ENCODE data around the gene IL17RC. TPM values are rescaled to one million over a fixed set of nuclear protein-coding genes. Genes with fewer than 3 reads are reported as not detected.
"Not testable (repeated sequence)": the region's sequence is repeated elsewhere in the genome, so short reads cannot be mapped to it uniquely, and the experiment has no call there.

The IL17RC gene, protein sequence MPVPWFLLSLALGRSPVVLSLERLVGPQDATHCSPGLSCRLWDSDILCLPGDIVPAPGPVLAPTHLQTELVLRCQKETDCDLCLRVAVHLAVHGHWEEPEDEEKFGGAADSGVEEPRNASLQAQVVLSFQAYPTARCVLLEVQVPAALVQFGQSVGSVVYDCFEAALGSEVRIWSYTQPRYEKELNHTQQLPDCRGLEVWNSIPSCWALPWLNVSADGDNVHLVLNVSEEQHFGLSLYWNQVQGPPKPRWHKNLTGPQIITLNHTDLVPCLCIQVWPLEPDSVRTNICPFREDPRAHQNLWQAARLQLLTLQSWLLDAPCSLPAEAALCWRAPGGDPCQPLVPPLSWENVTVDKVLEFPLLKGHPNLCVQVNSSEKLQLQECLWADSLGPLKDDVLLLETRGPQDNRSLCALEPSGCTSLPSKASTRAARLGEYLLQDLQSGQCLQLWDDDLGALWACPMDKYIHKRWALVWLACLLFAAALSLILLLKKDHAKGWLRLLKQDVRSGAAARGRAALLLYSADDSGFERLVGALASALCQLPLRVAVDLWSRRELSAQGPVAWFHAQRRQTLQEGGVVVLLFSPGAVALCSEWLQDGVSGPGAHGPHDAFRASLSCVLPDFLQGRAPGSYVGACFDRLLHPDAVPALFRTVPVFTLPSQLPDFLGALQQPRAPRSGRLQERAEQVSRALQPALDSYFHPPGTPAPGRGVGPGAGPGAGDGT
- 1.8 TPM for polyA plus RNA-seq (2012; ENCODE audit: insufficient read depth, insufficient read length)

DNA sequence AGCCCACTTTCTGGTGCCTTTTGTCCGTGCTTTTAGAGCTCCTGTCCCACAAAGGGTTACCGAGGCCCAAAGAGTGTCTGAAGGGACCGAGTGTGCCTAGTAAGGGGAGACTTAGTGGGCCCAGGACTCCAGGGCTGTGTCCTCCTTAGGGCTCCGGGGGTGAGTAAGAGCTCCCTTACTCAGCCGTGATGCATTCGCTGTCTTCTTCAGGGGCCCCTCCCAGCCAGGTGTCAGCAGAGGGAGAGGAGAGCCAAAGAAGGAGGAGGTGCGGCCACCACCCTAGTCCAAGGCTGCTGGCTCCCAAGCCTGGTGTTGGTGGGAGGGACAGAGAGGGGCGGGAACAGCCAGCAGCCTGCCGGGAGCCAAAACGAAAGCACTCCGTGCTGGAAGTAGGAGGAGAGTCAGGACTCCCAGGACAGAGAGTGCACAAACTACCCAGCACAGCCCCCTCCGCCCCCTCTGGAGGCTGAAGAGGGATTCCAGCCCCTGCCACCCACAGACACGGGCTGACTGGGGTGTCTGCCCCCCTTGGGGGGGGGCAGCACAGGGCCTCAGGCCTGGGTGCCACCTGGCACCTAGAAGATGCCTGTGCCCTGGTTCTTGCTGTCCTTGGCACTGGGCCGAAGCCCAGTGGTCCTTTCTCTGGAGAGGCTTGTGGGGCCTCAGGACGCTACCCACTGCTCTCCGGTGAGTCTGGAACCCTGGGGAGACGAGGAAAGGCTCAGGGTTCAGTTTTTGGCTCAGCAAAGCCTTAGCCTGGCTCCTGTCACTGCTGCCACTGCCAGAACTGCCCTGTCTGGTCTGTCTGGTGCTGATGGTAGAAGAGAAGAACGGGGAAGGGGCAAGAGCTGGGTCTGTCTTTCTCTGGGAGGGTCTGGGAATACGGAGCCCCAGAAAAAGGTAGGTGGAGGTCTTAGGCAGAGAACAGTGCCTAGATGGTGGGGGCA is at the start of gene IL17RC:
Gene IL17RC (plus strand): TSS at position 365 of the 947 bp plus-strand sequence. CDS start 218 bp downstream, at position 583.
- H3K4me3 ChIP-seq (ENCODE audit: low read length) = no peak within 1 kb of the TSS
- no peak for DNase-seq (ENCODE audit: low read depth, low spot score)

DNA sequence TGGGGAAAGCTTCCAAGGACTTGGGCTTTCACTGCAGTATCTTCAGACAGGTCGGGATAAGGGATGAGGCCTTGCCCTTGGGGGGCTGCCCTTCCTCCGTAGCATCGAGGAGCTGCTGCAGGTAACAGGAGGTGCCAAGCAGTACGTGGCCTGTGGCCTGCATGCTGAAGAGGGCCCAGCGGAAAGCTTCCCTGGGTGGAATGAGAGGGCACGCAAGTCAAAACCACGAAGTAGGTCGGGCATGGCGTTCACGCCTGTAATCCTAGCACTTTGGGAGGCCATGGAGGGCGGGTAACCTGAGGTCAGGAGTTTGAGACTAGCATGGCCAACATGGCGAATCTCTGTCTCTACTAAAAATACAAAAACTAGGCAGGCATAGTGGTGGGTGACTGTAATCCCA is 49.8 kb upstream of the IL17RC start:
- H3K4me3 ChIP-seq (ENCODE audit: low read length) = no peak overlapping the region
- DNase-seq (ENCODE audit: low read depth, low spot score) = no peak

DNA sequence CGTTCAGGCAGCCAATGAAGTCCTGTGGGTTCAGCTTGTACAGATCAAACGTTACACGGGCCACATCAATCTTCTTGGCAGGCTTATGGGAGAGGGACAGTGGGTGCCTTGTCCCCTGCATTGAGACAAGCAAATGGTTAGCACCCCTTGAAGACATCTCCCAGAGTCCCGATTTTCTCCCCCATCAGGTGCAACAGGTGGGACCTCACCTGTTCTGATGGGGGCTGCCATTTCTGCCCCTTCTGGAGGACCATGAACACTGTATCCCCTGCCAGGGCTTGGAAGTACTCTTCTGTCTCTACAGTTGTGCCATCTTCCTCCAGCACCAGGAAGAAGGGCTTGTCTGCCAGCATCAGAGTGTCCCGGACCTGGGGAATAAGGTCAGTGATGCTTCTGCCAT is 46.9 kb upstream of the IL17RC start:
- no peak for DNase-seq (ENCODE audit: low read depth, low spot score)
- no peak overlapping the region for H3K4me3 ChIP-seq (ENCODE audit: low read length)

DNA sequence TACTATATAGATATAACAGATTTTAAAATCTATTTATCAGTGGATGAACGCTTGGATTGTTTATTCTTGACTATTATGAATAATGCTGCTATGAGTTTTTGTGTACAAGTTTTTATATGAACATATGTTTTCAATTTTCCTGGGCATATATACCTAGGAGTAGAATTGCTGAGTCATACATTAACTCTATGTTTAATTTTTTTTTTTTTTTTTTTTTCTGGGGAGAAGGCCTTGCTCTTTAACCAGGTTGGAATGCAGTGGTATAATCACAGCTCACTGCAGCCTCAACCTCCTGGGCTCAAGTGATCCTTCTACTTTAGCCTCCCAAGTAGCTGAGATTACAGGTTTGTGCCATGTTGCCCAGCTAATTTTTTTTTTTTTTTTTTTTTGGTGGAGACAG is 45.9 kb upstream of the IL17RC start:
- no peak overlapping the region for H3K4me3 ChIP-seq (ENCODE audit: low read length)
- DNase-seq (ENCODE audit: low read depth, low spot score) = no peak

DNA sequence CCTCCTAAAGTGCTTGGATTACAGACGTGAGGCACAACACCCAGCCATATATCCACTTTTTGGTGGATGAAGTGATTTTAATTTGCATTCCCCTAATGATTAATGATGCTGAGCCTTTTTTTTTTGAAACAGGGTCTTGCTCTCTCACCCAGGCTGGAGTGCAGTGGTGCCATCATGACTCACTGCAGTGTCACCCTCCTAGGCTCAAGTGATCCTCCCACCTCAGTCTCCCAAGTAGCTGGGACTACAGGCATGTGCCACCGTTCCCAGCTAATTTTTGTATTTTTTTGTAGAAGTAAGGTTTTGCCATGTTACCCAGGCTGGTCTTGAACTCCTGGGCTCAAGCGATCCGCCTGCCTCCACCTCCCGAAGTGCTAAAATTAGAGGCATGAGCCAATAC is 44.8 kb upstream of the IL17RC start:
- not testable (repeated sequence) for H3K4me3 ChIP-seq (ENCODE audit: low read length); DNase-seq (ENCODE audit: low read depth, low spot score)

DNA sequence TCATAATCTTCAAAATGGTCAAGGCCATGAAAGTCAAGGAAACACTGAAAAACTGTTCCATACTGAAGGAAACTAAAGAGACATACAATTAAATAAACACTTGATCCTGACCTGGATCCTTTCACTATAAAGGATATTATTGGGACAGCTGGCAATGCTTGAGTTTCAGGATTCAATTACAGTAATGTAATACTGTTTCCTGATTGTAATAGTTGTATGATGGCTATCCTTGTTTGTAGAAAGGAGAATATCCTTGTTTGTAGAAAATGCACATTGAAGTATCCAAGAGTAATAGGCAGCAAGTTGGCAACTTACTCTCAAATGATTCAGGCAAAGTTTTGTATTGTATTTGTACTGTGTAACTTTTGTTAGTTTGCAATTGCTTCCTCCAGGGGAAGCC is 41.5 kb upstream of the IL17RC start:
- no peak overlapping the region for H3K4me3 ChIP-seq (ENCODE audit: low read length)
- DNase-seq (ENCODE audit: low read depth, low spot score) = no peak

DNA sequence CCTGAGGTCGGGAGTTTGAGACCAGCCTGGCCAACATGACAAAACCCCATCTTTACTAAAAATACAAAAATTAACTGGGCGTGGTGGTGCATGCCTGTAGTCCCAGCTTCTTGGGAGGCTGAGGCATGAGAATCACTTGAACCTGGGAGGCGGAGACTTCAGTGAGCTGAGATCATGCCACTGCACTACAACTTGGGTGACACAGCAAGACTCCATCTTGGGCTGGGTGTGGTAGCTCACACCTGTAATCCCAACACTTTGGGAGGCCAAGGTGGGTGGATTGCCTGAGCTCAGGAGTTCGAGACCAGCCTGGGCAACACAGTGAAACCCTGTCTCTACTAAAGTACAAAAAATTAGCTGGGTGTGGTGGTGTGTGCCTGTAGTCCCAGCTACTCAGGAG is 40.6 kb upstream of the IL17RC start:
- H3K4me3 ChIP-seq (ENCODE audit: low read length); DNase-seq (ENCODE audit: low read depth, low spot score): not testable (repeated sequence)

DNA sequence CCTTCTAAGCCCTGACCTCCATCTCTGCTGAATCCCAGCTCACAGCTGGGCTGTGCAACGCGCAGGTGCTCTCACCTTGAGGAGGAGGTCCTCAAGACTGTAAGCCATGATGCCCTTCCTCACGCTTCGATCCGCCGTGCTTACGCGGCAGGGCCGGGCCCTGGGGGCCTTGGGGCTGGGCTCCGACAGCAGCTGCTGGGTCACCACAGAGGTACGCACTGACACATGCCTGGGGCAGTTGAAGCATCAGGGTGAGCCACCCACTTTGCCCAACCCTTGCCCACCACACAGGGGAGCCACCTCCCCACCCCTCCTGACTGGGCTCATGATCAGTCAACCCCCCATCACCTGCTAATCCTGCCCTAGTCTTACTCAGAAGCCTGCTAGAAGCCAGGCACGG is 39.9 kb upstream of the IL17RC start:
- H3K4me3 ChIP-seq (ENCODE audit: low read length) = no peak overlapping the region
- DNase-seq (ENCODE audit: low read depth, low spot score) = no peak

DNA sequence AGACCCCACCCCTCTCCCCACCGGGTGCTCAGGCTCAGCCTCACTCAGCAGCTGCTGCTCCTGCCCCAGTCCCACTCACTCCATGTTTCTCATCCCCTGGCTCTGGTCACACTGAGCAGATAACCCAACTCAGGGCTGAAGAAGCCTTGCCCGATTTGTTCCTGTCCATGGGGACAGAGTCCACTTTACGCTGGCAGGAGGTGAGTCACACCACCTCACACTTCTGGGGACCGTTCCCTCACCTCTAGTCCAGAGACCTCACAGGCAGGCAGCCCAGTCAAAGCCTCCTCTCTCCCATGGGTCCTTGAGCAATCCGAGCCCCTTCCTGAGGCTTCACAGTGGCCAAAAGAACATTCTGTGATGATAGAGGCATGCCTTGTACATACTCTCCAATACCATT is 38.2 kb upstream of the IL17RC start:
- DNase-seq (ENCODE audit: low read depth, low spot score) = no peak
- H3K4me3 ChIP-seq (ENCODE audit: low read length) = no peak overlapping the region

DNA sequence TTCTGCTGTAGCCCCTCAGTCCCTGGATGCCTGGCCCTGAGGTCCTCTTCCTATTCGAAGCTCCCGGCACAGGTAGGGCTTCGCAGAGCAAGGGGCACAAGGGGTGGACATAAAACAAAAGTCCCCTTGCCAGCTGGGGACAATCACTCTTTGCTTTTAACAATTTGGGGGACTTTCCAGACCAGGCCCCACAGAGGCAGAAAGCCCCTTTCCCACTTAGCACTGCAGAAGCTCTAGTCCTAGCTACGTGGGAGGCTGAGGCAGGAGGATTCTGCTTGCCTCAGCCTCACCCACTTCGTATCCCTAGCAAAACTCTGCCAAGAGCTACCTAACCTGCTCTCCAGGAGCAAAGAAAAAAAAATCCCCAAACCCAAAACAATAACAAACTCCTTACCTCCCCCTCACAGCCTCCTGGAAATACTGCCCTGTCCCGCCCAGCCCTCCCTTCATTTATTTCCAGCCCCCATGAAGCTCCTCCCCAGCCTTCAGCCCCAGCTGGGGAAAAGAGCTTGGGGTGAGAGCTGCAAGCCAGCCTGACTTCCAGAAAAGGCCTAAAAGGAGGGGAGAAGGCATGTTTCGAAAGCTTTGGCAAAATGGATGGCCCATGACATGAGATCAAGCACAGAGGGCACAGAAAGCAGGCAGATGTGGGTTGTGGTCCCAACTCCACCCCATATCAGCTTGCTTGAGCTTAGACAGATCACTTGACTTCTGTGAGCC is 36.9 kb upstream of the IL17RC start, which contains the start of gene CIDEC:
Gene CIDEC (minus strand): TSS at position 424 of the 720 bp plus-strand sequence. CDS start 1,767 bp downstream, outside the sequence.
- no peak within 1 kb of the TSS for H3K4me3 ChIP-seq (ENCODE audit: low read length)
- DNase-seq (ENCODE audit: low read depth, low spot score) = no peak

DNA sequence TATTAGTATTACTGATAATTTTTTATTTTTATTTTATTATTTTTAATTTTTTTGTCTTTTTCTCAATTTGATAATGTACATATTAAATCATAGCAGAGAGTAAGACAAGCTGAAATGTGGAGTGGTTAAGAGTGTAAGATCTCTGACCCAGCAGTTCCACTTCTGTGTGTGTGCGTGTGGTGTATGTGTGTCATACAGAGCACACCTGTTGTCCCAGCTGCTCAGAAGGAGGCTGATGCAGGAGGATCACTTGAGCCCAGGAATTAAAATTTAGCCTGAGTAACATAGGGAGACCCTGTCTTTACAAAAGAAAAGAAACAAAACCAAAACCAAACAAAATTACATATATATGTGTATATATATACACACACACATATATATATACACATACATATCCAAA is 35.5 kb upstream of the IL17RC start:
- no peak overlapping the region for H3K4me3 ChIP-seq (ENCODE audit: low read length)
- DNase-seq (ENCODE audit: low read depth, low spot score) = no peak

DNA sequence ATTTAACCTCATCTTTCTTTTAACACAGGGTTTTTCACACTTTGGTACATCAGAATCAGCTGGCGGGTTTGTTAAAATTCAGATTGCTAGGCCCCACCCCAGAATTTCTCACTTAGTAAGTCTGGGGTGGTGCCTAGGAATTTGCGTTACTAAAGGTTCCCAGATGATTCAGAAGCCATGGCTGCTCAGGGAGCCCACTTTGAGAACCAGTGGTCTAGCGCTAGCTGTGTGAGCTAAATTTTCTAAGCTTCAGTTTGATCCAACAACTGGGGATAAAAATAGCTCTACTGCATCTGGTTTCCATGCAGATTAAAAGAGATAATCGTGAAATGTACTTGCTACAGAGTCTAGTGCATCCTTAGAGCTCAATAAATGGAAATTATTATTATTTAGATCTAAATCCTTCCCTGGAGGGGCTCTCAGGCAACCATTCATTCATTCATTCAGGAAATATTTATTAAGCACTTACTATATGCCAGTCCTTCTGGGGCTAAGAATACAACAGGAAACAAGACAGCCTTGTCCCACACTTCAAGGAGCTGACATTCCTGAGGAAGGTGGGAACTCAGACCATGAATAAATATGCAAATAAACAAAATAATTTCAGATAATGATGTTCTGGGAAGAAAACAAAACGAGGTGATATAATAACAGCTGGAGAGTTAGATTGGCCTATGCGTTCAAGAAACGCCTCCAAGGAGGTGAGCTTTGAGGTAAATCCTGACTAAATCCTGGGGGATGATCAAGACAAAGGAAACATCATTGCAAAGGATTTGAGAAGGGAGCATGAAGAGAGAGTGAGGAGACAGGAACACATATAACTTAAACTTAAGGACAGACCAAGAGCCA is 33.0 kb upstream of the IL17RC start:
- no peak overlapping the region for H3K4me3 ChIP-seq (ENCODE audit: low read length)
- DNase-seq (ENCODE audit: low read depth, low spot score) = no peak

DNA sequence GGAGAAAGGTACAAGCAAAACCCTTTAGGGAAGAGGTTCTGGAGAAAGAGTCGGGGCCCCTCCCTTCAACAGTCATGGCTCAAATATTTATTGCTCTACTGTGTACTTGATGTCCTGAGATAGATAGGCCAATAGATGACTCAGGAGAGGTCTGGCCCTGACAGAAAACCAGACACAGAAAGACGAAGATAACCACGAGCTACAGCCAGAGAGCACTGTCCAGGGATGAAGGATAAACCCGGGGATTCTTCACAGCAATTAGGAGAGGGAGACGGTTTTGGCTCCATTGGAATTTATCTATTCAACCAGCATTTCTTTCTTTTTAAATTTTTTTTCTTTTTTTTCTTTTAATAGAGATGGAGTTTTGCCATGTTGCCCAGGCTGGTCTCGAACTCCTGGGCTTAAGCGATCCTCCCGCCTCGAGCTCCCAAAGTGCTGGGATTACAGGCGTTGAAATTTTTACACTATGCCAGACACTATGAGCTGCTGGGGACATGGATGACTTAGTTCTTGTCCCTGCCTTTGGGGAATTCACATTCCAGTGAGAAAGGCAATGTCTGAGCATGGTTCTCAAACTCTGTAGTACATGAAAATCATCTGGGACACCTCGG is 32.2 kb upstream of the IL17RC start:
- no peak overlapping the region for H3K4me3 ChIP-seq (ENCODE audit: low read length)
- DNase-seq (ENCODE audit: low read depth, low spot score) = no peak

DNA sequence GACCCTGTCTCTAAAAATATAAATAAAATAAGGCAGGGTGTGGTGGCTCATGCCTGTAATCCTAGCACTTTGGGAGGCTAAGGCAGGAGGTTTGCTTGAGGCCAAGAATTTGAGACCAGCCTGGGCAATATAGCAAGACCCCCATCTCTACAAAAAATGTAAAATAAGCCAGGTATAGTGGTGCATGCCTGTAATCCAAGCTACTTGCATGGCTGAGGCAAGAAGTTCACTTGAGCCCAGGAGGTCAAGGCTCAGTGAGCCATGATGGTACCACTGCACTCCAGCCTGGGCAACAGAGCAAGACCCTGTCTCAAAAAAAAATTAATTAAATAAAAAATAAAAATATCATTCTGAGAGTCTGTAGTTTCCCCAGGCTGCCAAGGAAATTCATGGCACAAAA is 30.6 kb upstream of the IL17RC start:
- DNase-seq (ENCODE audit: low read depth, low spot score) = no peak
- no peak overlapping the region for H3K4me3 ChIP-seq (ENCODE audit: low read length)

DNA sequence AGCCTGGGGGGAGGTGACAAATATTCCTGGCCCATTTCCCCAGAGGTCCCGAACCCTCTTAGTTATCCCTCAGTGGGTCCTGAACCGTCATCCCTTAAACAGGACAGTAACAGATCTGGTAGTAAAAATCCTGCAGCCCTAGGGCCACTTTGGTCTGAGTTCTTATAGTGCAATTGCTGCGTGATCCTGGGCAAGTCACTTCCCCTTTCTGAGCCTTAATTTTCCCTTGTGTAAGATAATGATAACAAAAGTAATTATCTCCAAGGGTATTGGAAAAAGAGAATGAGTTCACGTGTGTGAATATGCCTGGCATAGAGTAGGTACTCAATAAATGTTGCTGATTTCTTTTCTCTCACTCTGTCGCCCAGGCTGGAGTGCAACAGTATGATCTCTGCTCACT is 29.4 kb upstream of the IL17RC start:
- no peak overlapping the region for H3K4me3 ChIP-seq (ENCODE audit: low read length)
- DNase-seq (ENCODE audit: low read depth, low spot score) = no peak

DNA sequence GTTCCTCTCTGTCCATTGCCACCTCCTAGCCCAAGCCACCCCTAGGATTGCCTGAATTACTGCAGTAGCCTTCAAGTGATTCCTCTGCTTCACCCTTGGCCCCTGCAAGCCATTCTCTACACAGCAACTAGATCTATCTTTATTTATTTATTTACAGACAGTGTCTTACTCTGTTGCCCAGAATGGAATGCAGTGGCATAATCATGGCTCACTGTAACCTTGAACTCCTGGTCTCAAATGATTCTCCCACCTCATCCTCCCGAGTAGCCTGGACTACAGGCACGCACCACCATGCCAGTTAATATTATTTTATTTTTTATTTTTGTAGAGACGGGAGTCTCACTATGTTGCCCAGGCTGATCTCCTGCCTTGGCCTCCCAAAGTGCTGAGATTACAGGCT is 28.4 kb upstream of the IL17RC start:
- no peak for DNase-seq (ENCODE audit: low read depth, low spot score)
- H3K4me3 ChIP-seq (ENCODE audit: low read length) = no peak overlapping the region

DNA sequence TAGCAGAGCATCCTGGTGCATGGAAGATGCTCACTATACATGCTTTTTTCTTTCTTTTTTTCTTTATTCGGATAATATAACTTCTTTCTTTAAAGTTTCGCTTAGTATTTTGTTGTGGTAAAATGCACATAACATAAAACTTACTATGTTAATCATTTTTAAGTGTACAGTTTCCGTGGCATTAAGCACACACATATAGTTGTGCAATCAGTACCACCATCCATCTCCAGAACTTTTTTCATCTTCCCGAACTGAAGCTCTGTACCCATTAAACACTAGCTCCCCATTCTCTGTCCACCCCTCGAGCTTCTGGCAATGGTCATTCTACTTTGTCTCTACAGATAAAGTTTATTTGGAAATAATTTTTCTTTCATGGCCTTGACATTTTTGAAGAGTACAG is 27.5 kb upstream of the IL17RC start:
- DNase-seq (ENCODE audit: low read depth, low spot score) = no peak
- H3K4me3 ChIP-seq (ENCODE audit: low read length) = no peak overlapping the region
